SK-N-MC (cell line): ENCODE data around the gene SLC25A39.

Experiments
- EZH2 ChIP-seq: fragments of 200-600 bp; sonication (generic); IDR thresholded peaks from one replicate; pipeline ENCODE4 v1.6.1; 2017; ENCODE audit warnings: antibody characterized with exemption
- POLR2AphosphoS5 ChIP-seq: IDR thresholded peaks from 2 replicates; pipeline ENCODE4 v1.6.1; 2012; ENCODE audit warnings: mild to moderate bottlenecking, low read depth, low read length, borderline replicate concordance

- TF ChIP-seq POLR2AphosphoS5 (no peak), EZH2 (no peak)
These were observed 27.6 kb upstream of the SLC25A39 start for GRCh38 chr17:44351961-44352827.
